Cerebellar nuclear complex (tissue), 1 donor: Measurements from ENCODE around the gene CDK7.

Source experiments
- DNase-seq, 2 experiments: peaks; one replicate each; lab custom pipeline; 2025; lab: John Stamatoyannopoulos, UW

The CDK7 gene

DNA sequence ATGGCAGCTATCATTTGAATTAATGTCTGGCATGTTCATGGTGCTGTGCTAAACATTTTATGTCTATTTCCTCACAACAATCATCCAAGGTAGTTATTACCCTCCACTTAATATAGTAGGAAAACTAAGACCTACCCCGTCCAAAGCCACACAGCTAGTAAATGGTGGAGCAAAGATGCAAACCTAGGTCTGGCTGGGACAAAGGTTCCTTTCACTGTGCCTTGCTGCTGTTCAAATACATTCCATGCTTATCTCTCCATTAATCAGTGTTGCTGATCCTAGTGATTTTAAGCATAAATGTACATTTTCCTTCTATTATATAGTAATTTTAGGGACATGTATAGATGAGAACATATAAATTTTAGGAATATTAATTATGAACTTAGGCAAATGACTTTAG lies 59.2 kb downstream of the CDK7 start:
- DNase-seq = no peak

DNA sequence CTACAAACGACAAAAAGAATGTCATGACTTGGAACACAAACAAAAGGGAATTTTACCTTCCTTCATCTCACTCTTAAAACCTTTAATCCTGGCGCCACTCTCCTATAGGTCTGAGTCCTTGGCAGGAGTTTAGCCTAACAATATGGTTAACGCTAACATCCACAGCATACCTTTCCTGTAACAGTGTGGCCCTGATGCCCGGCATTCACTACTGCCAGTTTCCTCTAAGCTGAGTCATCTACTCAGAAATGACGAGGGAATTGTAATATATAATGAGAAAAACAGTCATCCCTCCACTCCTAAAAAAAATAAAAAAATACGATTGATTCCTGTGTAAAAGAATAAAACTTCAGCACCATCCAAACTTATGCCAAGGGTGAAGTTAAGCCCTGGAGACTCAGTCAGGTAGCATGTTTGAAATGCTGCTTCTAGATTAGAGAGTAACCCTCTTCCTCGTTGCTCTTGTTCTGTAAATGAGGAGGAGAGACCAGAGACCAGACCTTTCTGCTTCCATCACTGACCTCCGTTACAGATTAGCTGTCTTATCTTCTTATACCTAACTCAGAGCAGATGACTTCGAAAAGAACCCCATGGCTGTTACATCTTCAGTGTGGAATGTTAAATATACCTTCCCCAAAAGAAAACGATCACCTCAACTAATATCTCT lies 60.5 kb downstream of the CDK7 start:
- DNase-seq = no peak

DNA sequence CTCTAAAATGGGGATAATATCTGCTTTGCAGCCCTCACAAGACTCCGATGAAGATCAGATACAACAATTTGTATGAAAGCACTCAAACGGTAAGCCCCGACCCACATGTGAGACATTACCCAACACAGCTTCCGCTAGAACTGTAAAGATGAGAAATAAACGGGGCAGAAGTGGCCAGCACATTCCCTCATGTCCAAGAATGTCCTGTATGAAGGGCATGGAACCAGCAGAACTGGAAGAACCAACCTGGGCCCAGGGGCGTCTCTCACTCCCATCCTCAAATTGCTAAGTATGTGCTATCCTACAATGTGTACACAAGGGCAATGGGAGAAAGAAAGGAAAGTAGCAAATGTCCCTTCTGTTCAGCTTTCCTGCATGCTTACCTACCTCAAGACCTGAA lies 64.9 kb downstream of the CDK7 start:
- no peak for DNase-seq

DNA sequence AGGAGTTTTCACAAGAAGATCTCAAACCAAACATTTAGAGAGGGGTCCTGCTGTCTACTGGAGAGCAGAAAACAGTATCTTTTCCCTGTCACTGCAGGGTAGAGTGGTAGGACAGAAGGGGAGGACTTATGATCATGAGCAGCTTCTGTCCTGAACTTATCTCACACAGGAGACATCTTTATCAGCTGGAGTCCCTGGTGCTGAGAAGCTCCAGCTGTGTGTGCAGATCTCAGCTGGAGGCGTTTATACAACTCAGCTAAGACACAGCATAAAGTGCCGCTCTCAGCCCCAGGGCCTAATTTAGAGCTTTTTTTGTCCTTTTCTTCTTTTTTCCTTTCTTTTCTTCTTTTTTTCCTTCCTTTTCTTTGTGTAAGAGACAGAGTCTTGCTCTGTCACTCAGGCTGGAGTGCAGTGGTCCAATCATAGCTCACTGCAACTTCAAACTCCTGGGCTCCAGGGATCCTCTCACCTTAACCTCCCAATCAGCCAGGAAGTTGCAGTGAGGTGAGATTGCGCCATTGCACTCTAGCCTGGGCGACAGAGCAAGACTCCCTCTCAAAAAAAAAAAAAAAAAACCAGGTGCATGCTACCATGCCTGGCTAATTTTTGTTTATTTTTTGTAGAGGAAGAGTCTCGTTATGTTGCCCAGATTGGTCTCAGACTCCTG lies 66.0 kb downstream of the CDK7 start:
- DNase-seq = no peak

DNA sequence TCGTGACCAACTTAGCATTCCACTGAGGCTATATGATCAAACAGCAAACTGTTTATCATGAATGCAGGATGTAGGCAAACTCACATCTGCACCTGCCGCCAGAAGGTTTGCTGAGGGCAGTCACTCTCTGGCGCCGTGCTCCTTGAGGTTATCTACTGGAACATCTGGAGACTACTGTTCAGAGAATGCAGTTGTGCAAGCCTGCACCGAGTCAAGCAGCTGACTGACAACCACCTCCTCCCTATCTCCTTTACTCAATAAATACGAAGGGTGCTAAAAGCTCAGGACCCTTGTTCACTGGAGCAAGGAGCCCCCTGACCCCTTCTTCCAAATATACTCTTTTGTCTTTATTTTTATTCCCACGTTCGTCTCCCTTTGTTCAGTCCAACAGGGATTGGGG lies 70.8 kb downstream of the CDK7 start:
- no peak for DNase-seq

DNA sequence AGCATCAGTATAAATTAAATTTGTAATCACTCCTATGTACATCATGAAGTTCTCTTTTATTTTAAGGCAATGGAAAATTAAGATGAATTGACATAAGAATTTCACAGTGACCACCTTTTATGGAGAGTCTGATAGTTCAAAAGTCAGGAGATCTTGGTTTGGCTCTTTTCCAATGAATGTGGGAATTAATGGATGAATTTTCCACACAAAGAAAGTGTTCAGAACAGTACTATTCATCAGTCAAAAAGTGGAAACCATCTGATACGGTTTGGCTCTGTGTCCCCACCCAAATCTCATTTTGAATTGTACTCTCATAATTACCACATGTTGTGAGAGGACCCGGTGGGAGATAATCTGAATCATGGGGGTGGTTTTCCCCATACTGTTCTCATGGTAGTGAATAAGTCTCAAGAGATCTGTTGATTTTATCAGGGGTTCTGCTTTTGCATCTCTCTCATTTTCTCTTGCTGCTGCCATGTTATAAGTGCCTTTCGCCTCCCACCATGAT lies 73.4 kb downstream of the CDK7 start:
- no peak for DNase-seq

DNA sequence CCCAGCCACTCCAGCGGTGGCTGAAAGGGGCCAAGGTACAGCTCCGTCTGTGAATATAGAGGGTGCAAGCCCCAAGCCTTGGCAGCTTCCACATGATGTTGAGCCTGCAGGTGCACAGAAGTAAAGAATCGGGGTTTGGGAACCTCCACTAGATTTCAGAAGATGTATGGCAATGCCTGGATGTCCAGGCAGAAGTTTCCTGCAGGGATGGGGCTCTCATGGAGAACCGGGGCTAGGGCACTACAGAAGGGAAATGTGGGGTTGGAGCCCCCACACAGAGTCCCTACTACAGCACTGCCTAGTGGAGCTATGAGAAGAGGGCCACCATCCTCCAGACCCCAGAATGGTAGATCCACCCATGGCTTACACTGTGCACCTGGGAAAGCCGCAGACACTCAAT lies 74.7 kb downstream of the CDK7 start:
- DNase-seq = no peak

DNA sequence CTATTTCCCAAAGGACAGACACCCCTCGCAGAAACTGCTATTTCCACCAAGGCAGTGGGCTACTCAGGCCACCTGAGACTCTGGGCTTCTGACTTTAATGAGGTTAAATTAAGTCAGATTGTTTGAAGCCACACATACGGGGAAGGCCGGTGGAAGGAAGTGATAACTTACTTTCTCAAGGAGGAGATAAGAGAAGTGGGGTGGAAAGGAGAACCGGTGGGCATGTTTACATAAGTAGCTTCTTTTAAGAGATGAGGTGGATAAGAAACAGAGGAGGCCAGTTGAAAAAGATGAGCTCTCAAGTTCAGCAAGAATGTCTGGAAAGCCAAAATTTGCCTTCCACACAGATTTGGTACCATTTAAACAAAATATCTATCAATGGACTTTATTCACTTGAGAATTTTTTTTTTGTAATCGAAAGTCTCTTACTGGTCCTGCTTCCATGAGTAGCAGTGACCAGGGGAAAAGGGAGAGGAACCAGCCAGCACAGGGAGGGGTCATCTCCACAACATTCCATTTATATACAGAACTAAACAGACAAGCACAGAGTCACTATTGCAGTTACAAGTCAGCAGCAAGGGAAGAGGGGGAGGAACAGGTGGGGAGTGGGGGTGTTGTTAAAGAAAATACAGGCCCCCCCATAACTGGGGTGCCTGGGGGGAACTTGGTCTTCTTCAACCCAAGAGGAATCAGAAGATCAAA lies 77.9 kb downstream of the CDK7 start:
- no peak for DNase-seq

DNA sequence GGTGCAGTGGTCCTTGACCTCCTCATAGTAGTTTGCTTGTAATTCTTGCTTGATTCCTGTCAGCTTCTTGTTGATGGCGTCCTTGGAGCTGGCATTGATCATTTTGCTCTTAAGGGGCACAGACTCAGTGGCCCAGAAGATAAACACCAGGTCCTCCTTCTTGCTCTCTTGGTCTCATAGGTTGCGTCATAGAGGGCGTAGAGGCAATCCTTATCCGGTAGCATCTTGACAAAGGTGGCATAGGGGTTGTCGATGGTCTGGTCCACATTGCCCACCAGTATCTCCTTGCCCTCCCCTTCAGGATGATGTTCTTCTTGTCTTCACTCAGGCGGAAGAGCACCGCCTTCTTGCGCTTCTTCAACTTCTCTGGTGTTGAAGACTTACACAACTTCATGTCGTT lies 78.7 kb downstream of the CDK7 start:
- DNase-seq = no peak

DNA sequence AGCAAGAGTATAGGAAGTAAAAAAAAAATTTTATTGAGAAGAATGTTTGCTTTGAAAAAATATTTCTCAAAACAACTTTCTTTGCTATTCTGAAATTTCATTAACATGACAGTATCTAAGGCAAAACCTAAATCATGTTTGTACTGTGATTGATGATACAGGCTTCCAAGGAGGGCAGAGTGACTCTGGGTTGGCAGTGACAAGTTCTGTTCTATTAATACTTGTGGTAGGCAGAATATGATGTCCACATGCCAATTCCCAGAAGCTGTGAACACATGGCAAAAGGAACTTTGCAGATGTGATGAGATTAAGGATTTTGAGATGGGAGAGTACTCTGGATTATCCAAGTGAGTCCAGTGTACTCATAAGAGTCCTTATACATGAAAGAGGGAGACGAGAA lies 81.3 kb downstream of the CDK7 start:
- no peak for DNase-seq

DNA sequence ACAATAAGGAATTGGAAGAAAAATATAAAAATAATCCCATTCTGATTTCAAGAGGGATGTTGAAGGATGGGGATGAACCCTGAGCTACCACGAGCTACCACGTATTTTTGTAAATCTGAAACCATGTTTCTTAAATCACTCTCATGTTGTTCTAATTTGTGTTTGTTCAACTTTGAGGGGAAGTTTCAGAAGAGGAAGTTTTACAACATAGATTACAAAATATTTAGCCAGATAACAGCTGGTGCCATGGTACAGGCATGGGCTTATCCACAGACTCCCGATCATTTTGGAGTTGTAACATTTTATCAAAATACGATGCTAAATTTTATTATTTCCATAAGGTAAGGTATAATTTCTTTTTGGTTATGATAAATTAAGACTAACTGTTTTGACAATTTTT lies 82.7 kb downstream of the CDK7 start:
- DNase-seq = no peak

DNA sequence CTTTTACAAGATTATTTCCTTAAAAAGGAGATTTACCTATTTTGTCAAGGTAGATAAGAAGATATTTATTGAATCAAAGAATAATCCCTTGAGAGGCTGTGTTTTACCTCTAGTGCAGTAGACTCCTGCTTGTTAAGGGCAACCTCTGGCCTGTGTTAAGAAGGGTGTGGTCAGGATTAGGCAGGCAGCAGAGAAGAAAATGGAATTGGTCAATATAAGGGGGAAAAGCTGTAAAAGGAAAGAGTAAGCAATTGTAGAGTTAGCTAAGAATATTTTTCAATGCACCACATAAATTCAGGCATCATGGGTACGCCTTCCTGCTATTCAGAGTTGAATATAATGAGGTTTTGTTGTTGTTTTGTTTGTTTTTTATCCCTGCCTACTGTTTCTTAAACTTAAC lies 91.7 kb downstream of the CDK7 start:
- DNase-seq = no peak
